B cell (primary cell): ENCODE data around the gene DCAF4. TPM values are rescaled to one million over a fixed set of nuclear protein-coding genes. Genes with fewer than 3 reads are reported as not detected.
A peak's percentile ranks its signal among the peaks of the same experiment; 100 is the strongest.

Experiments
- ATAC-seq: fragments of 200-7000 bp; cut with Tn5 transposase; one replicate; pipeline ENCODE4 v1.10.0; 2021; ENCODE audit warnings: low read depth, mild to moderate bottlenecking, moderate number of reproducible peaks, moderate library complexity
- CTCF ChIA-PET: fragments of 350-600 bp; sonication (Branson Sonifier 250); formaldehyde crosslinking; loops from one replicate; lab custom pipeline; 2021; ENCODE audit warnings: antibody characterized with exemption, inconsistent platforms; lab: Charles Lee
- POLR2A ChIA-PET: fragments of 350-600 bp; sonication (Branson Sonifier 250); formaldehyde crosslinking; loops from one replicate; lab custom pipeline; 2021; ENCODE audit warnings: antibody characterized with exemption; lab: Charles Lee
- DNase-seq: peaks from one replicate; pipeline ENCODE4 v3.0.0; 2013
- H2AFZ ChIP-seq: 2 replicates; pipeline ENCODE4 v1.6.1; 2012; ENCODE audit warnings: mild to moderate bottlenecking, low read depth, low read length; ENCODE audit not compliant: insufficient read depth, poor library complexity, severe bottlenecking
- H3K27ac ChIP-seq, 2 donors: 1 replicate in 1 of 2; 2 replicates in 1 of 2; pipeline ENCODE4 v1.5.1; 2012 to 2013; ENCODE audit warnings: low read length in 2 of 2, mild to moderate bottlenecking in 2 of 2, moderate library complexity in 1 of 2
- H3K27me3 ChIP-seq, 4 experiments: fragments of 200-600 bp in 1 of 4; sonication (generic) in 1 of 4; replicated peaks in 1 of 4; 1 replicate in 2 of 4; 2 replicates in 2 of 4; pipeline versions ENCODE4 v1.6.1 to v1.7.0; 2013 to 2016; ENCODE audit warnings: low read length in 3 of 4, mild to moderate bottlenecking in 2 of 4, mixed read lengths in 1 of 4, moderate library complexity in 1 of 4; ENCODE audit not compliant: insufficient read depth in 4 of 4, control insufficient read depth in 3 of 4; ENCODE audit errors: control extremely low read depth in 1 of 4
- H3K36me3 ChIP-seq, 2 experiments: replicated peaks in 1 of 2; 1 replicate in 1 of 2; 2 replicates in 1 of 2; pipeline versions ENCODE4 v1.6.1 to v1.7.1; 2013; ENCODE audit warnings: low read length in 1 of 2; ENCODE audit not compliant: insufficient read depth in 2 of 2, control insufficient read depth in 1 of 2; ENCODE audit errors: control extremely low read depth in 1 of 2, extremely low read depth in 1 of 2
- H3K4me1 ChIP-seq, 2 donors: fragments of 200-600 bp in 1 of 2; sonication (generic) in 1 of 2; 1 replicate in 1 of 2; 2 replicates in 1 of 2; pipeline versions ENCODE4 v1.5.1 to v1.6.1; 2013 to 2017; ENCODE audit warnings: low read length in 2 of 2; ENCODE audit not compliant: control insufficient read depth in 2 of 2, insufficient read depth in 2 of 2
- H3K4me2 ChIP-seq: replicated peaks from 2 replicates; pipeline ENCODE3; 2012; ENCODE audit warnings: mild to moderate bottlenecking, low read depth, low read length; ENCODE audit not compliant: poor library complexity, severe bottlenecking
- H3K4me3 ChIP-seq, 5 experiments: fragments of 200-600 bp in 1 of 5; sonication (generic) in 1 of 5; 1 replicate in 3 of 5; 2 replicates in 2 of 5; pipeline versions ENCODE4 v1.5.1 to v1.7.0; 2011 to 2016; ENCODE audit warnings: low read length in 4 of 5, mild to moderate bottlenecking in 4 of 5, low read depth in 2 of 5, control low read depth in 1 of 5, moderate library complexity in 1 of 5; ENCODE audit not compliant: insufficient read depth in 1 of 5; ENCODE audit errors: control extremely low read depth in 1 of 5, extremely low read depth in 1 of 5
- H3K79me2 ChIP-seq: fragments of 200-600 bp; sonication (generic); one replicate; pipeline ENCODE4 v1.6.0; 2016; ENCODE audit warnings: low read length; ENCODE audit not compliant: control insufficient read depth, insufficient read depth
- H3K9ac ChIP-seq: fragments of 200-600 bp; sonication (generic); 2 replicates; pipeline ENCODE4 v1.6.1; 2017; ENCODE audit warnings: mild to moderate bottlenecking, low read length, moderate library complexity
- H3K9me3 ChIP-seq, 3 donors: one replicate each; pipeline versions ENCODE4 v1.6.1 to v1.7.1; 2013; ENCODE audit warnings: low read length in 2 of 3; ENCODE audit not compliant: control insufficient read depth in 2 of 3, insufficient read depth in 1 of 3; ENCODE audit errors: control extremely low read depth in 1 of 3
- H4K20me1 ChIP-seq: 2 replicates; pipeline ENCODE4 v1.6.0; 2012; ENCODE audit warnings: mild to moderate bottlenecking, low read length; ENCODE audit not compliant: insufficient read depth, control insufficient read depth, poor library complexity, severe bottlenecking
- H3K27ac Mint-ChIP-seq: one replicate; pipeline ENCODE4 v1.8.0; 2021; ENCODE audit warnings: mixed read lengths
- H3K27me3 Mint-ChIP-seq: one replicate; pipeline ENCODE4 v1.8.0; 2021; ENCODE audit warnings: mixed read lengths
- H3K4me1 Mint-ChIP-seq: one replicate; pipeline ENCODE4 v1.8.0; 2021; ENCODE audit warnings: mixed read lengths
- H3K4me3 Mint-ChIP-seq: one replicate; pipeline ENCODE4 v1.8.0; 2021; ENCODE audit warnings: mixed read lengths
- H3K9me3 Mint-ChIP-seq: one replicate; pipeline ENCODE4 v1.8.0; 2022; ENCODE audit warnings: mixed read lengths; ENCODE audit not compliant: insufficient read depth
- CTCF ChIP-seq: fragments of 200-600 bp; IDR thresholded peaks from one replicate; pipeline ENCODE4 v1.8.0; 2022; ENCODE audit warnings: antibody characterized with exemption, mild to moderate bottlenecking
- EZH2 ChIP-seq: IDR thresholded peaks from 2 replicates; pipeline ENCODE4 v1.6.1; 2012; ENCODE audit warnings: borderline replicate concordance, low read depth, mild to moderate bottlenecking, moderate library complexity, low read length; ENCODE audit not compliant: insufficient read depth, poor library complexity, severe bottlenecking
- WGBS: methylation state at CpG from one replicate; pipeline ENCODE4 v1.1.5; 2013; ENCODE audit warnings: missing lambda C conversion rate; ENCODE audit not compliant: insufficient coverage; 5-methylcytosine and 5-hydroxymethylcytosine counted together
- intact Hi-C: fragments of 100-400 bp; cut with micrococcal nuclease; formaldehyde crosslinking; loops from one replicate; pipeline ENCODE4 v1.10.0; 2022
- polyA plus RNA-seq: library from polyadenylated mRNA; depleted of rRNA; stranded (reverse); fragments of >200 nt; gene quantifications from 2 replicates; pipeline ENCODE4 v1.2.3, GENCODE V29; 2012
- total RNA-seq, 2 donors: library from RNA; stranded (reverse); fragments of 120-200 nt in 1 of 2; gene quantifications; 1 replicate in 1 of 2; 2 replicates in 1 of 2; pipeline versions ENCODE4 v1.2.3 to v1.2.4, GENCODE V29; 2013 to 2022

DCAF4 gene
- total and polyA plus RNA-seq, 2 donors (not counting 1 experiment from before 2014, with no cell fraction given) = 35.3 to 54.6 TPM

GRCh38 chr14:72894623-72895378 lies 31.5 kb upstream of the DCAF4 start:
- H3K4me1 Mint-ChIP-seq = peaks cover 29% of the 10 kb centered on the region
- Histone ChIP-seq H3K9me3 (no peaks in the 10 kb centered on the region), H3K4me2 (peak overlapping the region; percentile 84), H4K20me1 (peaks cover 9% of the 10 kb centered on the region), H3K79me2 (peaks cover 32% of the 10 kb centered on the region), H3K27ac (no peak overlapping the region), H3K4me1 (peaks cover 17 to 25% of the 10 kb centered on the region in 2 donors), H3K9ac (peak overlapping the region; percentile 69), H2AFZ (peak overlapping the region; percentile 82), H3K36me3 (no peaks in the 10 kb centered on the region), H3K27me3 (peaks cover 0 to 18% (median 5%) of the 10 kb centered on the region in 4 experiments), H3K4me3 (peak overlapping the region; percentile 84 to 94 (median 89))
- 12% methylated on average over 15 of the region's 25 CpGs for WGBS
- intact Hi-C loops = loop anchor here (1.0 to 10.0 kb wide), 6 partner anchors 10 to 378 kb away; partner anchors contain the start of genes DCAF4 and ZFYVE1
- H3K9me3 Mint-ChIP-seq = no peaks in the 10 kb centered on the region
- ChIA-PET POLR2A (interaction anchor here (1.5 kb wide), 2 partner anchors 376 to 380 kb away, joined by 4 to 5 read pairs; no protein-coding TSS in a partner anchor), CTCF (interaction anchor here (0.5 to 5.7 kb wide), 8 partner anchors 9 to 381 kb away, joined by 3 to 68 read pairs (median 6); no protein-coding TSS in a partner anchor)
- TF ChIP-seq CTCF (no peak), EZH2 (no peak)
- ATAC-seq (no peak), DNase-seq (peak; percentile 48)
- peak overlapping the region; percentile 92 for H3K4me3 Mint-ChIP-seq
- H3K27me3 Mint-ChIP-seq = peaks cover 6% of the 10 kb centered on the region
- H3K27ac Mint-ChIP-seq = peak overlapping the region; percentile 3

GRCh38 chr14:72898448-72898847 lies 27.8 kb upstream of the DCAF4 start:
- no peak overlapping the region for H3K4me3 Mint-ChIP-seq

More at GRCh38 chr14:72898448-72898847, 27.8 kb upstream of the DCAF4 start:
- Histone ChIP-seq H3K27ac (no peak overlapping the region), H3K27me3 (peaks cover 0 to 14% (median 5%) of the 10 kb centered on the region in 4 experiments), H3K79me2 (peaks cover 3% of the 10 kb centered on the region), H3K9ac (no peak overlapping the region), H3K36me3 (no peaks in the 10 kb centered on the region), H4K20me1 (no peaks in the 10 kb centered on the region), H3K4me2 (no peak overlapping the region), H3K9me3 (no peaks in the 10 kb centered on the region), H2AFZ (no peak overlapping the region), H3K4me1 (peaks cover 9 to 11% of the 10 kb centered on the region in 2 donors), H3K4me3 (no peak overlapping the region)
- ATAC-seq = no peak
- TF ChIP-seq CTCF (no peak), EZH2 (no peak)
- Mint-ChIP-seq H3K9me3 (no peaks in the 10 kb centered on the region), H3K27me3 (peaks cover 6% of the 10 kb centered on the region), H3K27ac (no peak overlapping the region), H3K4me1 (peaks cover 13% of the 10 kb centered on the region)
- DNase-seq = no peak
- POLR2A ChIA-PET = no interaction called here
- no CpG with 5 or more reads among the region's 3 CpGs for WGBS
- CTCF ChIA-PET = interaction anchor here (1.0 to 4.6 kb wide), 3 partner anchors 12 to 385 kb away, joined by 4 to 40 read pairs (median 6); no protein-coding TSS in a partner anchor
- intact Hi-C loops = loop anchor here (10.0 kb wide), 1 partner anchor 304 kb away; no protein-coding TSS in a partner anchor
